ENCODE measurements around the gene GADD45G.

DNA sequence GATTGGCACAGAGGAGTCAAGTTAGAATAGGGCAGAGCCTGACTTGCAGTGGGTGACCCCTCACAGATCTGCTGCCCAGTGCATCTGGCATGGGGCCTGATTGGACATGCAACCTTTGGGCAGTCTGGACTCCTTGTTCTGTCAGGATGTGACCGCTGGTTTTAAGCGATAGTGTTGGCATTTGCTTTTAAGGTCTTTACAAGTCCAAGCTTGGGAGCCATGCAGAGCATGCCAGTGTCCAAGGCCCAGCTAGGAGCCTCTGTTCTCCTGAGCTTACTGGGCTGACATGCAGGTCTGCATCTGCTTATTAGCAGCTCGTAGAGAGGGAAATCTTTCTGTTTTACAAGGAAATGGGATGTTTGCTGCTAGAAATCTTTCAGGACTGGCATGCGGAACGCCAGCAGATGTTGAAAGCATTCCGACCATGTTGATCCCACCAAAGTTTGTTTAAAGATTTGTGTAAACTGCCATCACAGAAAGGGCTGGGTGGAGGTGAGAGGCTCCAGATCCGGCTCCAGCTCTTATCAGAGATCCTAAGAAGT lies 27.5 kb downstream of the GADD45G start:
- TF ChIP-seq GATA2 (IDR thresholded peaks at IDR 0.05; ENCODE audit: low read depth, low read length): no peak
- no peak for TF ChIP-seq GATA3 (IDR thresholded peaks at IDR 0.05; ENCODE audit: low read depth, low read length)
